T-helper 2 cell treated with Interferon-gamma antibody and Interleukin-4, amounts not matched to agents 5 μg/mL and 100 μg/mL, for 36 hours (primary cell): ENCODE measurements around the gene FXYD1.

Experiments used
- DNase-seq: peaks from one replicate; pipeline ENCODE4 v3.0.0; 2021; ENCODE audit warnings: low spot score
- H3K27ac Mint-ChIP-seq: one replicate; pipeline ENCODE4 v1.8.0; 2021; ENCODE audit warnings: mild to moderate bottlenecking, mixed read lengths
- H3K27me3 Mint-ChIP-seq: one replicate; pipeline ENCODE4 v1.8.0; 2021; ENCODE audit warnings: low read depth, mixed read lengths
- H3K36me3 Mint-ChIP-seq: one replicate; pipeline ENCODE4 v1.8.0; 2021; ENCODE audit warnings: low read depth, mixed read lengths
- H3K4me1 Mint-ChIP-seq: one replicate; pipeline ENCODE4 v1.8.0; 2021; ENCODE audit warnings: low read depth, mixed read lengths
- H3K4me3 Mint-ChIP-seq: one replicate; pipeline ENCODE4 v1.8.0; 2022; ENCODE audit warnings: mild to moderate bottlenecking, moderate library complexity, mixed read lengths
- H3K9me3 Mint-ChIP-seq: one replicate; pipeline ENCODE4 v1.8.0; 2021; ENCODE audit warnings: mixed read lengths

FXYD1 gene

DNA sequence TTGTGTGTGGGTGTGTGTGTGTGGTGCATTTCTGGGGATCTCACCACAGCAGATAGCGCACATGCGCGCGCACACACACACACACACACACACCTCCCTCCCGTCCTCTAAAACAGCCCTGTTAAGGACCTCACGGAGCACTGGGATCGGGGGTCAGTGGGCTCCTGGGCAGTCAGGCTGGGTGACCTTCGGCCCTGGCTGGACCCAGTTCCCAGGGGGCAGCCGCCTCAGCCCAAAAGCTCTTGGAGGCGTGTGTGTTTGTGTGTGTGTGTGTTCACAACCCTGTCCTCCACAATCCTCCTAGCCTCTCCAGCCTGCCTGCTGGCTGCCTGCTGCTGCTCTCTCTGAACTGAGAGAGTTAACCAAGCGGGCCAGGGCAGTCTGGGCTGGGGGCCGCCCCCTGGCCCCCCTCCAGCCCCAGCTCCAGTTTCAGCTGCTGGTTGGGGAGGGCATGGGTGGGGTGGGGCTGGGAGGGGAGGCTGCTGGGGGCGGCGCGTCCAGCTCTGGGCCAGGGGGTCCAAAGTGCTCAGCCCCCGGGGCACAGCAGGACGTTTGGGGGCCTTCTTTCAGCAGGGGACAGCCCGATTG, at the start of gene FXYD1:
TSS of gene FXYD1 (plus strand) at position 520 of the 588 bp plus-strand sequence. CDS start 1,256 bp downstream, outside the sequence.
- no peaks in the 10 kb centered on the region for H3K36me3 Mint-ChIP-seq
- no peak within 1 kb of the TSS for H3K4me3 Mint-ChIP-seq
- no peak within 1 kb of the TSS for H3K27ac Mint-ChIP-seq

DNA sequence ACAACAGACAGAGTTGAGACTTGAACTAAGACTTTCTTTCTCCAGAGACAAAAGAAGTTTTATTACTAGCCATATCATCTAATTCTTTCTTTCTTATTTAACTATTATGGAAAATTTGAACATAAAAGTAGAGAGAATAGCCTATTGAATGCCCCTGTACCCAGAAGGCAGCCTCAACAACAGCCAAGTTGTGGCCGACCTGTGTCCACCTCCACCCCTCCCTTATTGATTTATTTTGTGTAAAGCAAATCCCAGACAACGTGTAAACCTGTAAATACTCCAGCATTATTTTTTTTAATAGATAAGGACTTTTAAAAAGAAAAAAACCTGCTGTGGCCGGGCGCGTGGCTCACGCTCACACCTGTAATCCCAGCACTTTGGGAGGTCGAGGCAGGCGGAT, 49.1 kb upstream of the FXYD1 start:
- no peak overlapping the region for H3K4me3 Mint-ChIP-seq

More for the DNA sequence above, at the start of gene FXYD1:
- peaks cover 18% of the 10 kb centered on the region for H3K4me1 Mint-ChIP-seq
- no peaks in the 10 kb centered on the region for H3K9me3 Mint-ChIP-seq
- peaks cover 14% of the 10 kb centered on the region for H3K27me3 Mint-ChIP-seq
- DNase-seq: no peak

DNA sequence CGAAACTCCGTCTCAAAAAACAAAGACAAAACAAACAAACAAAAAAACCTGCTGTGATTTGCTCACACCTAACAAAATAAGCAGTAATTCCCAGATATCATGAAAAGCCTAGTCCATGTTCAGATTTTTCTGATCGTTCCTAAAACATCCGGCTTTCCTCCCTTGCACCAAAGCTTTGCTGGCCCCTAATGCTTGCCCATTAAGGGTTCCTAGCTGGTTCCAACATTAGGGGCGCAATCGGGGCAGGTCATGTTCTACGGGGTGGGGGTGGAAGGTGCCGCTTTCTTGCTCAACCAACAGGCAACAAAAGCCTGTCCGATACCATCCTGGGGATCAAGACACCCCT, 48.5 kb upstream of the FXYD1 start:
- H3K4me3 Mint-ChIP-seq: no peak overlapping the region
- H3K36me3 Mint-ChIP-seq: no peaks in the 10 kb centered on the region
- no peaks in the 10 kb centered on the region for H3K9me3 Mint-ChIP-seq
- no peaks in the 10 kb centered on the region for H3K4me1 Mint-ChIP-seq
- DNase-seq: no peak
- no peak overlapping the region for H3K27ac Mint-ChIP-seq
- H3K27me3 Mint-ChIP-seq: peaks cover 2% of the 10 kb centered on the region

More for the DNA sequence above, 49.1 kb upstream of the FXYD1 start:
- Mint-ChIP-seq H3K27me3 (peaks cover 2% of the 10 kb centered on the region), H3K4me1 (no peaks in the 10 kb centered on the region), H3K36me3 (no peaks in the 10 kb centered on the region), H3K9me3 (no peaks in the 10 kb centered on the region), H3K27ac (no peak overlapping the region)
- DNase-seq: no peak

DNA sequence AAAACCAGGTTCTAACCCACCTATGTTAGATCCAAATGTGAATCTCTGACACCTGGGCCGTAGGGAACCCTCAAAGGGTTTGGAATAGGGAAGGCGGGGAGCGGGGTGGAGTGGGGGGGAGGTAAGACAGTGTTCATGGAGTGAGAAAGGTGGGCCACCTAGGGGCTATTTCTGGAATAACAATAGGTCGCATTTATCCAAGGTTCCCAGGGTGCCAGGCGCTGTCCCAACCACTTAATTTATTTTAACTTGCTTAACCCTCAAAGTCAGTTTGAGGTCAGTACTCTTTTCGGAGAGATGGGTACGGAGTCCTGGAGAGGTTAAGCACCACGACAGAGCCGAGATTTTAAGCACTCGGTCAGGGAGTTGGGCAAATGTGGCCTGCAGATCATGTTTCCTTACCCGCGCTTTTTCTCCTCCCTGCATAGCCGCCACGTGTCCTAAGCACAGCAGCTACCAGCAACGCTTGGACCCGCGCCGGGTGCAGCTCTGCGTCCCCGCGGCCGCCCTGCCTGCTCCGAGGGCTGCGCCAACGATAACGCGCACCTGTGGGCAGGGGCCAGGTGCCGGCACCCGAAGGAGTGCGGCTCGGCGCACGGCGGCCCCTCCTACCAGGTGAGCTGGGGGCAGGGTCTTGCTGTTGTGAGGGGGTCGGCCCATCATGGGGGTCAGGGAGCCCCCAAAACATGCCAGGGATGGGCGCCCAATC, 48.0 kb upstream of the FXYD1 start:
- H3K27ac Mint-ChIP-seq: no peak overlapping the region
- H3K4me3 Mint-ChIP-seq: no peak overlapping the region
- DNase-seq: peak; percentile 9
- no peaks in the 10 kb centered on the region for H3K9me3 Mint-ChIP-seq
- H3K4me1 Mint-ChIP-seq: no peaks in the 10 kb centered on the region
- peaks cover 2% of the 10 kb centered on the region for H3K27me3 Mint-ChIP-seq
- H3K36me3 Mint-ChIP-seq: no peaks in the 10 kb centered on the region

DNA sequence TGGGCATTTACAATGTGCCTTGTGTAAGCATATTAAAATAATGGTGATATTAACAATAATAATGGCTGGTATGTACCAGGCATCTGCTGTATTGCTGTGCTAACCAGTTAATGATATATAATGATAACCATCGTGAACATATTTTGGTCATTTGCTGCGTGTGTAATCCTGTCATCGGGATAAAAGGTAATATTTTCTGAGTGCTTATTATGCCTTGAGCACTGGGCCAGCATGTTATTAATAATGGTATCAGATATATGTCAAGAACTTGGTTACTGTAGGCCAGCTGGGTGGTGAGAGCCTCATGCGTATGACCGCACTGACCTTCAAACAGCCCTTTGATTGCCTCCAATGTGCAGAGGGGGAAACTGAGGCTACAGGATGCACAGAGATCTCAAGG, 45.2 kb upstream of the FXYD1 start:
- no peak overlapping the region for H3K4me3 Mint-ChIP-seq
- no peaks in the 10 kb centered on the region for H3K9me3 Mint-ChIP-seq
- H3K36me3 Mint-ChIP-seq: no peaks in the 10 kb centered on the region
- no peak for DNase-seq
- no peaks in the 10 kb centered on the region for H3K27me3 Mint-ChIP-seq
- H3K27ac Mint-ChIP-seq: no peak overlapping the region
- no peaks in the 10 kb centered on the region for H3K4me1 Mint-ChIP-seq

DNA sequence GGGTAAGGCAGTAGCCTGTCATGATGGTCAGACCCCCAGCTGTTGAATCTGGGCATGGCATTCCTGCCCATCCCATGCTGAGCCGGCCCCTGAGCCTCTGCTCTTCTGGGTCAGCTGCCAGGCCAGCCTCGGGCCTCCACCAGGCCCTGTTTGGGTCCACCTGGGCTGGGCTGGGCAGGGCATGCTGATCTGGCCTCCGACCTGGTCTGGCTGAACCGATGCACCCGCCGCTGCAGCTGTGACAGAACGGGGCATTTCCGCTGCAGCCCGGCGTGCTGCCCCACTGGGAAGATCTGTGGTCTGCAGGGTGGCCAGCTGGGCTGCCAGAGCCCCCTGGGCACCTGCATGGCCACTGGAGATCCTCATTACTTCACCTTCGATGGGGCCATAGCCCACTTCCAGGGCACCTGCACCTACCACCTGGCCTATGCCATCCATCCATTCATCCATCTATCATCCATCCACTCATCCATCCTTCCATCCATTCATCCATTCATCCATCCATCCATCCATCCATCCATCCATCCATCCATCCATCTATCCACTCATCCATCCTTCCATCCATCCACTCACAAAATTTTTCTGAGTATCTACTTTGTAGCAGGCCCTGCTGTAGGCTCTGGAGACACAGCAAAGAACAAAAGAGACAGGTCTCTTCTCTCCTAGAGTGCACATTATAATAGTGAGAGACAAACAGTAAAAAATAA, 44.5 kb upstream of the FXYD1 start:
- no peak overlapping the region for H3K27ac Mint-ChIP-seq
- no peaks in the 10 kb centered on the region for H3K36me3 Mint-ChIP-seq
- H3K4me1 Mint-ChIP-seq: no peaks in the 10 kb centered on the region
- no peak overlapping the region for H3K4me3 Mint-ChIP-seq
- no peaks in the 10 kb centered on the region for H3K27me3 Mint-ChIP-seq
- H3K9me3 Mint-ChIP-seq: no peaks in the 10 kb centered on the region
- no peak for DNase-seq

DNA sequence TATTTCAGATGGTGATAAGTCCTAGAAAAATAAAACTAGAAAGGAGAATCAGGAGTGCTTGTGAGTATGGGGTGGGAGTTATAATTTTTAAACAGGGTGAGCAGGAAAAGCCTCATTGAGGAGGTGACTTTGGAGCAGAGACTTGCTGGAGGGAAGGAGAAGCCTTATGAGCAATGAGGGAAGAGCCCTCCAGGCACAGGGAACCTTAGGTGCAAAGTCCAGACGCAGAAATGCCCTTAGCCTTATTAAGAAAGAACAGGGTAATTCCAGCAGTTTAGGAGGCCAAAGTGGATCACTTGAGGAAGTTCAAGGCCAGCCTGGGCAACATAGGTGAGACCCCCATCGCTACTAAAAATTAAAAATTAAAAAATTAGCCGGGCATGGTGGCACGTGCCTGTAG, 44.0 kb upstream of the FXYD1 start:
- Mint-ChIP-seq H3K4me1 (no peaks in the 10 kb centered on the region), H3K27ac (no peak overlapping the region), H3K27me3 (no peaks in the 10 kb centered on the region), H3K4me3 (no peak overlapping the region), H3K9me3 (no peaks in the 10 kb centered on the region), H3K36me3 (no peaks in the 10 kb centered on the region)
- no peak for DNase-seq

DNA sequence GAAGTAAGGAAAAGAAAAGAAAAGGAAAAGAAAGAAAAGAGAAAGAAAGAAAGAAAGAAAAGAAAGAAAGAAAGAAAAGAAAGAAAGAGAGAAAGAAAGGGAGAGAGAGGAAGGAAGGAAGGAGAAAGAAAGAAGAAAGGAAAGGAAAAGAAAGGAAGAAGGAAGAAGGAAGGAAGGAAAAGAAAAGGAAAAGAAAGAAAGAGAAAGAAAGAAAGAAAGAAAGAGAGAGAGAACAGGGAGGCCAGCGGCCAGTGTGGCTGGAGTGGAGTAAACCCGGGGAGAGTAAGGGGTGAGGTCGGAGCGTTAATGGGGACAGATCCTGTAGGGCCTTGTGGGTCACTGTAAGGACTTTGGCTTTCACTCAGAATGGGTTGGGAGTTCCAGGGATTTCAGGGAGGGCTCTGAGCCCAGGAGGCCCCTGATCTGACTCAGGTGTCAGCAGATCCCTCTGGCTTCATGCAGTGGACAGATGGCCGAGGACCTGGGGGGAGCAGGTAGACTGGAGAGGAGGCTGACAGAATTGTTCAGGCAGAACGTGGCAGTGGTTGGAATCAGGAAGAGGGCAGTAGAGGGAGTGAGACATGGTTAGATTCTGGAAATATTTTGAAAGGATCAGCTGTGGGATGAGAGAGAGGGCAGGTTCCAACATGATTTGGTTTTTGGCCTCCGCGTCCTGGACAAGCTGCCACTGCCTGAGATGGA, 42.8 kb upstream of the FXYD1 start:
- H3K9me3 Mint-ChIP-seq: no peaks in the 10 kb centered on the region
- H3K27ac Mint-ChIP-seq: no peak overlapping the region
- no peak for DNase-seq
- no peaks in the 10 kb centered on the region for H3K4me1 Mint-ChIP-seq
- no peak overlapping the region for H3K4me3 Mint-ChIP-seq
- no peaks in the 10 kb centered on the region for H3K36me3 Mint-ChIP-seq
- H3K27me3 Mint-ChIP-seq: no peaks in the 10 kb centered on the region

DNA sequence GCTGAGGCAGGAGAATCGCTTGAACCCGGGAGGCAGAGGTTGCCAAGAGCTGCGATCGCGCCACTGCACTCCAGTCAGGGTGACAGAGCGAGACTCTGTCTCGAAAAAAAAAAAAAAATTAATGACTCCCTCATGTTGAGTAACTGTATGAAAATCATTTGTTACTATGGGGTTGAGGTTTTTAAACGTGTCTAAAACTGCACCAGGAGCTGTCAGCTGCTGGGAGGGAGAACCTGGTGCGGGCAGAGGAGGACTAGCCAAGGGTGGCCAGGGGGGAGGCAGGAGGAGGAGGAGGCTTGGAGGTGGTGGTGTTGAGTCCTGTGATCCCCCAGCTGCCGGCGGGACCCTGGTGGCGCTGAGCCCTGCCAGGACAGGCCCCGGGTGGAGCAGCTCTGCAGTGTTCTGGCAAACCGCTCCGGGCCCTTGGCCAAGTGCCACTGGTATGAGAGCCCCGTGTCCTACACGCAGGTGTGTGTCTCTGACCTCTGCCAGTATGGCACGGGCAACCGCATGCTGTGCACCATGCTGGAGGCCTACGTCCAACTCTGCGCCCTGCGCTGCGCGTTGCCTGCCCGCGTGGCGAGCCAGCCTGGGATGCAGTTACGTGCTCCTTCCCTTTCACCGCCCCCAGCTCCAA, 40.1 kb upstream of the FXYD1 start:
- H3K27ac Mint-ChIP-seq: no peak overlapping the region
- no peaks in the 10 kb centered on the region for H3K4me1 Mint-ChIP-seq
- H3K27me3 Mint-ChIP-seq: no peaks in the 10 kb centered on the region
- H3K4me3 Mint-ChIP-seq: no peak overlapping the region
- DNase-seq: no peak
- no peaks in the 10 kb centered on the region for H3K9me3 Mint-ChIP-seq
- no peaks in the 10 kb centered on the region for H3K36me3 Mint-ChIP-seq

DNA sequence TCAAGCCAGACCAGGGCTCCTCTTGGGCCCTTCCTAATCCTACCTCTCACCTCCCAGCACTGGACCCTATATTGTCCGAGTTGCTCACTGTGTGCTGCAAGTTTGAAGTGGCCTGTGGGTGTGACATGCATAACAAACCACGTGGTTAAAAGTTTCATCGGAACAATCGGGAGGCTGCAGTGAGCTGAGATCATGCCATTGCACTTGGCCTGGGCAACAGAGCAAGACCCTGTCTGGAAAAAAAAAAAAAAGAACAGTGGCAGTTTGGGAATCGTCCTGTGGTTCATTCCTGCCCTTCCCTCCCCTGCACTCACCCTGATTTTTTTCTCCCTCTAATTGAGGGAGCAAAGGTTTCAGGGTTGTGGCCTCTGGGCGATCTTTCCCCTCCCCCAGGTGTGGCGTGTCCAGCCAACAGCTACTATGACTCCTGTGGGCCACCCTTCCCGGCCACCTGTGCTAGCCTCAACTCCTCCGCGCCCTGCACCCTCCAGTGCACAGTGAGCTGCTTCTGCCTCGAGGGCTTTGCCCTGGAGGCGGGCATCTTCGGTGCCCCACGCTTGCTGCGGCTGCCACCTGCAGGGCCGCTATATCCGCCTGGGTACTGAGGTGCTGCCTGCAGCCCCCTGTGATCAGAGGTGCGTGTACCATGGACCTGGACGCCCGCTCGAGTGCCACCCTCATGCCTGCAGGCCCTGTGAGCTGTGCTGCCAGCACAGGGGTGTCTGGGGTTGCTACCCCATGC, 39.3 kb upstream of the FXYD1 start:
- no peaks in the 10 kb centered on the region for H3K4me1 Mint-ChIP-seq
- H3K36me3 Mint-ChIP-seq: no peaks in the 10 kb centered on the region

DNA sequence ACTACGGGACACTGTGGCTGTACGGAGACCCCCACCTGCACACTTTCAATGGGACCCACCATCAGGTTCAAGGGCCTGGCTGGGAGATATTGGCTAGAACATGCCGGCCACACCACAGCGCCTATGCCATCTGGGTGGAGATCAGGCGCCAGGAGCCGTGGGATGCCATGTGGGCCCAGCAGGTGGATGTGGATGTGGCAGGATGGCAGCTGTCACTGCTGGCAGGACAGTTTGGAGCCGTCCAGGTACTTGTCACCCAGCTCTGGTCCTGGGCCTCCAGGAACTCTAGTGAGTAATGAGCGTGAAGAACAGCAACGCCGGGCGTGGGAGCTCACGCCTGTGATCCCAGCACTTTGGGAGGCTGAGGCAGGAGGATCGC, 38.7 kb upstream of the FXYD1 start:
- Mint-ChIP-seq H3K4me3 (no peak overlapping the region), H3K36me3 (no peaks in the 10 kb centered on the region), H3K27me3 (no peaks in the 10 kb centered on the region), H3K9me3 (no peaks in the 10 kb centered on the region), H3K27ac (no peak overlapping the region), H3K4me1 (no peaks in the 10 kb centered on the region)
- DNase-seq: no peak

More for the DNA sequence above, 39.3 kb upstream of the FXYD1 start:
- no peak for DNase-seq
- no peaks in the 10 kb centered on the region for H3K9me3 Mint-ChIP-seq
- no peak overlapping the region for H3K4me3 Mint-ChIP-seq
- H3K27me3 Mint-ChIP-seq: no peaks in the 10 kb centered on the region
- H3K27ac Mint-ChIP-seq: no peak overlapping the region

DNA sequence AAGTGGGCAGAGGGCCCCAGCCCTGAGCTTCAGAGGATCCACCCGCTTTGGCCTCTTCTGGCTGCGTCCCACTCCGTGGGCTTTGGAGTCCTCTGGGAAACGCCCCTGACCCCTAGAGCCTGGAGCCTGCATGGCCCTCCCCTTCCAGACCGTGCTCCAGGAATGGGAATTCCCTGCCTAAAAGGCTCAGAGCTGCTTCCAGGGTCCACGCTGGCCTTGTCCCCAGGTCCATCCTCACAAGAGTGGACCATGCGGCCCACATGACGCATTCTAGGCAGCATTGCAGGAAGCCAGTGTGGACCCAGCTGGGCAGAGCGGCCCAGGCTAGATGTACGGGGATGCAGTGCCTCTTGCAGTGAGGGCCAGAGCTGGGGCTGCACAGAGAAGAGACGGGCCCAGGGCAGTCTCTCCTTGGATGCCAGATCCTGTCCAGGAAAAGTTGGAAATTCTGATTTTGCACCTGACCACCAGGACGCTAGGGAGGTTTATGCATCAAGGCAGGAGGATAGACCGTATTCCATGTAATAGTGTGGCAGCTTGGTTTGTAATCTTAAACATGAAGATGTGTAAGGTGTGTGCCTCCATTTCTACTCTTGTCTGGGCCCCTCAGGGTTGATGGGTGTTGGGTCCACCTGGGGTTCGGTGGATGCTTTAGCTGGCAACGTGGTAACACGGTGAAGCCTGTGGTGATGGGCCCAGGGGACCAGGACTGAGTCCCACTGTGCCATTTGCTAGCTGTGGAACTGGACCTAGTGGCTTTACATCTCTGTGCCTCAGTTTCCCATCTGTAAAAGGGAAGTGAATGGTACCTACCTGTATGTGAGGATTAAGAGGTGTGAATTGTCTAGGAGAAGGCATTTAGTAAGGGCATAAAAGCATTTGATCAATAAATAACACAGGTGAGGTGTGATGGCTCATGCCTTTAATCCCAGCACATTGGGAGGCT, 37.8 kb upstream of the FXYD1 start:
- H3K27me3 Mint-ChIP-seq: no peaks in the 10 kb centered on the region
- H3K4me3 Mint-ChIP-seq: no peak overlapping the region
- H3K9me3 Mint-ChIP-seq: no peaks in the 10 kb centered on the region
- H3K27ac Mint-ChIP-seq: no peak overlapping the region
- H3K4me1 Mint-ChIP-seq: no peaks in the 10 kb centered on the region
- no peaks in the 10 kb centered on the region for H3K36me3 Mint-ChIP-seq
- no peak for DNase-seq
